ENCODE data around the gene TMEM164. TPM values are rescaled to one million over a fixed set of nuclear protein-coding genes. Genes with fewer than 3 reads are reported as not detected.

TMEM164 gene
- polyA plus RNA-seq, 1 experiment: 12.9 TPM

GRCh38 chrX:110135618-110136017 is 132.7 kb downstream of the TMEM164 start:
- H3K9me3 ChIP-seq (ENCODE audit: control insufficient read depth, insufficient read depth, low read length): no peaks in the 10 kb centered on the region
- H3K27ac ChIP-seq (ENCODE audit: low read depth, low read length): no peak overlapping the region
- H3K27me3 ChIP-seq (ENCODE audit: control insufficient read depth, insufficient read depth, low read length): no peaks in the 10 kb centered on the region
- no peak for TF ChIP-seq CTCF (IDR thresholded peaks at IDR 0.05; ENCODE audit: low read depth, low read length)
- no peak for DNase-seq (ENCODE audit: low read depth, low spot score)
- ChIA-PET POLR2A (no interaction called here), CTCF (interaction anchor here (1.1 to 4.3 kb wide), 2 partner anchors 11 to 225 kb away, joined by 3 to 21 read pairs; no protein-coding TSS in a partner anchor)
- H3K4me3 ChIP-seq (ENCODE audit: low read depth, low read length): no peak overlapping the region

GRCh38 chrX:110136136-110136535 is 133.2 kb downstream of the TMEM164 start:
- no peak for DNase-seq (ENCODE audit: low read depth, low spot score)
- Histone ChIP-seq H3K27me3 (ENCODE audit: control insufficient read depth, insufficient read depth, low read length) (no peaks in the 10 kb centered on the region), H3K27ac (ENCODE audit: low read depth, low read length) (no peak overlapping the region), H3K9me3 (ENCODE audit: control insufficient read depth, insufficient read depth, low read length) (no peaks in the 10 kb centered on the region), H3K4me3 (ENCODE audit: low read depth, low read length) (no peak overlapping the region)
- ChIA-PET POLR2A (no interaction called here), CTCF (interaction anchor here (0.8 to 4.3 kb wide), 3 partner anchors 10 to 283 kb away, joined by 3 to 21 read pairs (median 4); no protein-coding TSS in a partner anchor)
- TF ChIP-seq CTCF (IDR thresholded peaks at IDR 0.05; ENCODE audit: low read depth, low read length): no peak

GRCh38 chrX:110138557-110138956 is 135.6 kb downstream of the TMEM164 start:
- POLR2A ChIA-PET: no interaction called here
- no peak for TF ChIP-seq CTCF (IDR thresholded peaks at IDR 0.05; ENCODE audit: low read depth, low read length)

GRCh38 chrX:110139172-110139571 is 136.3 kb downstream of the TMEM164 start:
- H3K9me3 ChIP-seq (ENCODE audit: control insufficient read depth, insufficient read depth, low read length): no peaks in the 10 kb centered on the region
- CTCF ChIA-PET: interaction anchor here (4.3 kb wide), 1 partner anchor 7 kb away, joined by 21 read pairs; no protein-coding TSS in a partner anchor
- DNase-seq (ENCODE audit: low read depth, low spot score): no peak
- no peak overlapping the region for H3K27ac ChIP-seq (ENCODE audit: low read depth, low read length)
- no peak for TF ChIP-seq CTCF (IDR thresholded peaks at IDR 0.05; ENCODE audit: low read depth, low read length)
- H3K4me3 ChIP-seq (ENCODE audit: low read depth, low read length): no peak overlapping the region
- POLR2A ChIA-PET: no interaction called here
- no peaks in the 10 kb centered on the region for H3K27me3 ChIP-seq (ENCODE audit: control insufficient read depth, insufficient read depth, low read length)

More at GRCh38 chrX:110138557-110138956, 135.6 kb downstream of the TMEM164 start:
- CTCF ChIA-PET: interaction anchor here (4.3 kb wide), 1 partner anchor 8 kb away, joined by 21 read pairs; no protein-coding TSS in a partner anchor
- DNase-seq (ENCODE audit: low read depth, low spot score): no peak
- no peak overlapping the region for H3K4me3 ChIP-seq (ENCODE audit: low read depth, low read length)
- H3K9me3 ChIP-seq (ENCODE audit: control insufficient read depth, insufficient read depth, low read length): no peaks in the 10 kb centered on the region
- H3K27me3 ChIP-seq (ENCODE audit: control insufficient read depth, insufficient read depth, low read length): no peaks in the 10 kb centered on the region
- H3K27ac ChIP-seq (ENCODE audit: low read depth, low read length): no peak overlapping the region

GRCh38 chrX:110142096-110142495 is 139.2 kb downstream of the TMEM164 start:
- DNase-seq (ENCODE audit: low read depth, low spot score): no peak
- TF ChIP-seq CTCF (IDR thresholded peaks at IDR 0.05; ENCODE audit: low read depth, low read length): no peak
- H3K4me3 ChIP-seq (ENCODE audit: low read depth, low read length): no peak overlapping the region
- no peaks in the 10 kb centered on the region for H3K9me3 ChIP-seq (ENCODE audit: control insufficient read depth, insufficient read depth, low read length)
- ChIA-PET CTCF (no interaction called here), POLR2A (no interaction called here)
- no peak overlapping the region for H3K27ac ChIP-seq (ENCODE audit: low read depth, low read length)
- no peaks in the 10 kb centered on the region for H3K27me3 ChIP-seq (ENCODE audit: control insufficient read depth, insufficient read depth, low read length)
